GM21526 (cell line): ENCODE results near the gene DNASE1L2.
A peak's percentile ranks its signal among the peaks of the same experiment; 100 is the strongest.
"Not testable (repeated sequence)": the region's sequence is repeated elsewhere in the genome, so short reads cannot be mapped to it uniquely, and the experiment has no call there.

Experiments
- ATAC-seq: cut with Tn5 transposase; IDR thresholded peaks from one replicate; pipeline ENCODE4 v1.9.1; 2021; ENCODE audit warnings: moderate library complexity; ENCODE audit not compliant: unreplicated experiment, low FRiP score

The DNASE1L2 gene

GRCh38 chr16:2263026-2263425, 26.8 kb downstream of the DNASE1L2 start:
- ATAC-seq = not testable (repeated sequence)

- ATAC-seq = not testable (repeated sequence)
These were observed 30.6 kb downstream of the DNASE1L2 start for GRCh38 chr16:2266887-2267286.

- peak; percentile 41 for ATAC-seq
These were observed 31.3 kb downstream of the DNASE1L2 start for GRCh38 chr16:2267505-2267912.

GRCh38 chr16:2267913-2268666, 31.8 kb downstream of the DNASE1L2 start, which contains the start of gene RNPS1:
TSS of gene RNPS1 (minus strand) at chr16:2268126. CDS start at chr16:2264643, 3,483 bp downstream.
- peak; percentile 60 for ATAC-seq

- ATAC-seq = no peak
These were observed 33.8 kb downstream of the DNASE1L2 start for GRCh38 chr16:2270070-2270462.

DNA sequence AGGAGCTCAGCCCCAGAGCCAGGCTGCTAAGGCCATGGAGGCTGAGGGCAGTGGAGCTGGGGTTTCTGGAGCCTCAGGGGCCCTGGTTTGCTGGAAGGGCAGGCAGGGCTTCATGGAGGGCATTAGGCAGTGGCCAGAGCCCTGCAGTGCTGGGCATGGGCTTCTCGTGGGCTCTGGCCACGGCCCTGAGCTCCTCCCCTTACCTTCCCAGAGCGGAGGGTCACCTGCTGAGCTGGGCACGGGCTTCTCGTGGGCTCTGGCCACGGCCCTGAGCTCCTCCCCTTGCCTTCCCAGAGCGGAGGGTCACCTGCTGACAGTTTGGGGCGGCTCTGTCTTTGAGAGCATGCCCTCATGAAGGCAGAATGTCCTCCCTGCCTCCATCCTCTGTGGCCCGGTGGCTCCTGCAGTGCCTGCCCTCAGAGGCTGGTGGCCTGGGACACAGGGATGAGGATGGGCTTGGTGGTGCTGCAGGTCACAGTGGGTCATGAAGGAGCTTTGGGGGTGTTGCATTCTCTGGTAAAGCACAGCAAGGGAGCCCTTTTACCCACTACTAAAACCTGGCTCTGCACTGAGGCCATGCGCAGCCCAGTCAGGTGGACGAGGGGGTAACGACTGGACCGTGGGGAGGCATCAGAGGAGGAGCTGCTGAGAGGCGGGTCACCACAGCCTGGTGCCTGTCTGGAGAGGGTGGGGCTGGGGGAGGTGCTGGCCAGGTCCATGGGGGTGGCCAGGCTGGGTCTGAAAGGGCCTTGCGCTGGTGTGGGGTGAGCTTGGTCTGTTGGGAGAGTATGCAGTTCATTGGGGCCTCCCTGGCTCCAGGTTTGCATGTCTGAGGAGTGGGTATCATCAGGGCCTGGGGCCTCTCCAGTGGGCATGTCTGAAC, 34.6 kb downstream of the DNASE1L2 start:
- ATAC-seq = no peak

GRCh38 chr16:2271848-2272461, 35.7 kb downstream of the DNASE1L2 start:
- ATAC-seq = no peak

GRCh38 chr16:2273484-2273883, 37.2 kb downstream of the DNASE1L2 start:
- ATAC-seq = no peak

DNA sequence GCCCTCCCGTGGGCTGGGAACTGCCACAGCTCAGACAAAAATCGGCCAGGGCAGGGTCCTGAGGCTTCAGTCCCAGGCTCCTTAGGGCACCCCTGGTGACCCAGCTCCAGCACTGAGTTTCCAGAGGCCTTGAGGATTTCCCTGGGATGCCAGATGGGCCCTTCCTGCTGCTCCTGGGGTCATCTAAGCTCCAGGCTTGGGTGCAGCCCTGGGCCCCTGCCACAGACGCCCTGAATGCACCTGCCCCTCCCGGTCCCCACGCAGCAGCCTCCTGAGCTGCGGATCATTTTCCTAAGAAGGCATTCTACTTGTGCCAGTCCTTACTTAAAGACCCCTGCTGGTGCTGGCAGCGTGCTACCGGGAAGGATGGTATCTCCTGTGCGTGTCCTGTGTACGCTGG, 37.7 kb downstream of the DNASE1L2 start:
- ATAC-seq = no peak

DNA sequence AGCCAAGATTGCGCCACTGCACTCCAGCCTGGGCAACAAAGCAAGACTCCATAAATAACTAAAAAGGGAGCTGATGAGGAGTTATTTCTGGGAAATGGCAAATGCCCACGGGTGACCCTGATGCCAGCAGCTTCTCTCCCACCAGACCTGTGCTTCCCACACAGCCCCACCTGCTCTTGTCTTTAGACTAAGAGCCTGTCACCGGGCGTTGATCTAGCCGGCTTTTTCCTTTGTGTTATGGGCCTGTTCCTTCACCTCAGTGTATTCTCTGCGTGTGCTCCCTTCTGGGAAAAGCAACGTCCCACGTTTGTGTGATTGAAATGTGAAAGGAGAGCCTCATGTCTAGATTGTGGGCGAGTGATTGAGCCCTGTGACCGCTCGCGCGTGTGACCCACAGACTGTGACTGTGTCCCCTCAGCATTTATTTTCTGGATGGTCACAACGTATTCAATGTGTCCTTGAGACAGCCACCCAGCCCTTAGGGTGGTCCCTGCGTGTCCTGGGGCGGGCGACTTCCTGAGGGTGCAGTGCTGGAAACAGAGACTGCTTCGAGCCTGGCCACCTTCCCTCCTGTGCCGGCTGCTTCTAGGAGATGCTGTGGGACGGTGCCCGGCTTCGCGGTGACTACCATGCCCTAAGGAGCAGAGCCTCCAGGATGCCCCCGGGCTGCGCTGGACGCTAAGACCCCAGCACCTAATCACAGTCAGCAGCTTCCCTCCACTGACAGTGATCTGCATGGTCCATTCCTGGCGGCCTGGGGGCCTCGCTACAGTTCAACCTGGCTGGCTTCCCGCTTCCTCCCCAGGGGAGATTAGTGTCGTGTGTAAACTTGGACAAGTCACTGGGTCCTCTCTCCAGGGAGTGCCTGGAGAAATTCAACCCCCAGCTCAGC, 39.5 kb downstream of the DNASE1L2 start:
- ATAC-seq = no peak

DNA sequence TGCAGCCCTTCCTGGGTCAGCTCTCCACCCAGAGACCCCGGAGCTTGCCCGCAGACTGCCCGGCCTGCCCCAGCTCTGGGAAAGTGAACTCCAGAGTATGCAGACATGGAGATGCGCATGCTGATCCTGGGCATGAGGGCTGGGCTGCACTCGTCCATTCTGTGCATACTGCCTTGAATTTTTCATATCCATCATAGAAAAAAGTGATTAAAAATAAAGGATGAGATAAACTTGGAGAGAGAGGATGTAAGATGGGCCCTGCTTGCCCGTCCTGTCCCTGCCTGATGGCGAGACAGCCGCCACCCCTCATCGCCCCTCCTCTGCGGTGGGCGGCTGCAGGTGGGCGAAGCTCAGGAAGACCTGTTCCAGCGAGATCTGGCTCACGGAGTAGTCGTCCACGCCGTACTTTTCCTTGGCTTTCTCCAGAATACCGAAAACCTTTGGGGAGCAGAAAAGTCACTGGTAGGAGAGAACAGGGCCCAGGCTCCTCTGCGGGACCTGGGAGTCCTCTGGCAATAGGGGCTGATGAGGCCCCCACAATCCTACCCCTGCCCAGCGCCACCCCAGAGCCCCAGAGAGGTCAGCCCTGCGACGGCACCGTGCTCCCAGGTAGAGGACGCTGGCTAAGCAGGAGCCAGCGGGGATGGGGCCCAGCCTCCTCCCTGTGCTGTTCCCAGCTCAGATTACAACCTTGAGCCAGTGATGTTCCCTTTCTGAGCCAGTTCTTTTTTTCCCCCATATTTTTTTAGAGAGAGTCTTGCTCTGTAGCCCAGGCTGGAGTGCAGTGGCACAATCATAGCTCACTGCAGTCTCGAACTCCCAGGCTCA, 40.3 kb downstream of the DNASE1L2 start:
- ATAC-seq = no peak

DNA sequence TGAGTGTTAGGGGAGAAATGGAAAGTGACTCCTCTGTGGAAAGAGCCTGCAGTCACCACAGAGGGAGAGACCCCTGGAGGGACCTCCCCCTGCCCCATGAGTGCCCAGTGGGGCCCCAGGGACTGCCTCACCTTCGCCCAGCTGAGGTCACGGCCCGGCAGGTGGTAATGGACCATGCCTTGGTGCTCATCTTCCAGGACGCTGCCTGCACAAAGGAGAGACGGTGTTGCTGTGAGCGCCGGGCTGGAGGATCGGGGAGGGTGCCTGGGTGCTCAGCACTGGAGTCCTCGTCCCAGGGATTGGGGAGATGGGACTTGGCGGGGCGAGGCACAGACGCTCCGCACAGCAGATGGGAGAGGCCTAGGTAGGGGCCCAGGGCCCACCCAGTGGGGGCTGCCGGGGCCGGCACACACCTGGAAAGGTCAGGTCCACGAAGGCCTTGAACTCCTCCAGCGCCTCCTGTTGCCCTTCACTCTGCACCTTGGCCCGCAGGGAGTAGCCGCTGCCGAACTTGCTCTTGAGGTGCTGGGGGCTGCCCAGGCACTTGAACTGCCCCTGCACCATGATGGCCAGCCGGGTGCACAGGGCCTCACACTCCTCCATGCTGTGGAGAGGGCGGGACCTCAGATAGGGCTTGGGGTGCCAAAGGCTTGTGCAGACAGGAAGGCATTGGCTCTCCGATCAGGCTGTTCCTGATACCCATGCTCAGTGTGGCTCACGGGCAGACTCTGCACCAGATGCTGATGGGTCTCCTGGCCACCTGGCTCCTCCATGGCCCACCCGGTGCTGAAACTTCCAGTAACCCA, 41.4 kb downstream of the DNASE1L2 start:
- no peak for ATAC-seq

DNA sequence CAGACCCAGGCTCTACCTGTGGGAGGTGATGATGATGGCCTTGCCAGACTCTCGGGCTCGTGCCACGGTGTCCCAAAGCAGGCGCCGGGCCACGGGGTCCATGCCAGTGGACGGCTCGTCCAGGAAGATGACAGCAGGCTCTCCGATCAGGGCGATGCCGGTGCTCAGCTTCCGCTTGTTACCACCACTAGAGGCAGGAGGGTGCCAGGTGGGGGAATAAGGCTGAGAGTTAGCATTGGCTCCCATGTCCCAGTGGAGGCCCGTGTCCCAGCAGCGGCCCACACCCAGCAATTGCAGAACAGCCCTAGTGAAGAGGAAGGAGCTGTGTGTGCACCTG, 42.0 kb downstream of the DNASE1L2 start:
- ATAC-seq = no peak

DNA sequence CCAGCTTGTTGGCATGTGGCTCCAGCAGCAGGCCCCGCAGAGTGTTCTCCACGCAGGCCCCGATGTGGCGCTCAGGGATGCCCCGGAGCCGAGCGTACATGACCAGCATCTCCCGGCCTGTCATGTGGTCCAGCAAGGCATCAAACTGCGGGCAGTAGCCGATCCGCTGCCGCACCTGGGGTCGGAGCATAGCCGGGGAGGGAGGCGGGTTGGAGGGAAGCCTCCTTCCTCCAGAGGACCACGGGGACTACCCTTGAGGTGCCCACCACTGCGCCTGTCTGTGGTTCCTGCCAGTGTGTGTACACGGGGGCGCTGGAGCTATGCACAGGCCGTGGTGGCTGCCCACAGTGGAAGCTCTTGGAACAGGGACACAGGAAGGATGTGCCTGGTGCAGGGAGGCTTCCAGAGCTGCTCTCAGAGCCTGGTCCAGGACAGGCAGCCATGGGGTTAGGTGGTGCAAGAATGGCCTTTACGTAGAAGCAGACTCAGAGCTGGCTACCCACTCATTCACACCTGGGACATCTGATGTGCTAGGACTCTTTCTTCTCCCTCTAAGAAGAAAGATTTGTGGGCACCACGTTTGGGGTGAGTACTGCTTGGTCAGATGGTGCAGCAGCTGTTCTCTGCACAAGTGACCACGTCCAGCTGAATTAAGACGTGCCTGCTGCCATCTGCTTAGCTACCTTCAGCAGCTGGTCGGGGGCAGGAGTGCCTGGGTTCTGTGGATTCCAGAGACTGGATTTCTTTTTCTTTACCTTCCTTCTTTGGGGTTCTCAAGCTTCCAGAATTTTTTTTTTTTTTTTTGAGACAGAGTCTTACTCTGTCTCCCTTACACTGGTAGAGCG, 42.9 kb downstream of the DNASE1L2 start:
- ATAC-seq = no peak

GRCh38 chr16:2280461-2280860, 44.2 kb downstream of the DNASE1L2 start:
- ATAC-seq = no peak

DNA sequence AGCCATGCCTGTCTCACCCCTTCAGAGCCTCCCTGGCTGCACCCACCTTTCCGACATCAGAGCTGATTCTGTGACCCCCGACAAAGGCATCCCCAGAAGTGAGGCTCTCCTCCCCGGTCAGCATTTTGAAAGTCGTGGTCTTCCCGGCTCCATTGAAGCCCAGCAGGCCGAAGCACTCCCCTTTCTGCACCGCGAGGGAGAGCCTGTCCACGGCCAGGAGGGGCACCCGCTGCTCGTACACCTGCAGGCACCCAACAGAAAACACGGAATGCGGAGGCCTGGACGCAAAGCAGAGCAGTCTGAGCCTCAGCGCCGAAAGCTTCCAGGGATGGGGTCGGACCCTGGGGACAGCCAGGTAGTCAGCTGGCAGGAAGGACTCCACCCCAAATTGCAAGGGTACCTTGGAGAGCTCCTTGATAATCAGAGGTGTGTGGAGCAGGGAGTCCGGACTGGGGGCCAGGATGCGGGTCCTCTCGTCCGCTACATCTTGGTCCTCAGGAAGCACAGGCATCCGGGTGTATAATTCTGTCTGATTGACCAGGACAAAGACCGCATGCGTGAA, 44.8 kb downstream of the DNASE1L2 start:
- ATAC-seq = no peak

DNA sequence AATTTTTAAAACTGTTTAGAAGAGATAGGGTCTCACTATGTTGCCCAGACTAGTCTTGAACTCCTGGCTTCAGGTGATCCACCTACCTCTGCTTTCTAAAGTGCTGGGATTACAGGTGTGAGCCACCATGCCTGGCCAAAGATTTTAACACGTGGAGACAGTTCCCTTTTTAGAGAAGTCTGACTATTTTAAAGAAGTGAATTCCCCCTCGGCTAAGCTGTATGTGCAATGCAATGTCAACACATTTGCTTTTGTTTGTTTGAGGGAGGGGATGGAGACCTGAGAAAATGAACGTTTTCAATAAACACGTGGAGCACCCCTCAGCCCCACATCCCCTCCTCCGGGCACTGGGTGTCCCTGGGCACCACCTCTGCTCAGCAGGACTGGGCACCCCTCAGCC, 46.0 kb downstream of the DNASE1L2 start:
- no peak for ATAC-seq
